SK-N-SH (cell line): ENCODE measurements around the gene IL2RG. TPM values are rescaled to one million over a fixed set of nuclear protein-coding genes. Genes with fewer than 3 reads are reported as not detected.

Experiments
- CTCF ChIA-PET: fragments of 300-600, 350-600 bp; formaldehyde crosslinking; extraction: SDS; loops from one replicate; lab custom pipeline; 2021; lab: Yijun Ruan, JAX
- POLR2A ChIA-PET: fragments of 350-600 bp; sonication (Branson Sonifier 250); formaldehyde crosslinking; extraction: SDS; loops from one replicate; lab custom pipeline; 2020; ENCODE audit warnings: antibody characterized with exemption, inconsistent platforms; lab: Yijun Ruan, JAX
- DNase-seq: peaks from one replicate; pipeline ENCODE4 v3.0.0; 2012
- H2AFZ ChIP-seq: fragments of 200-600 bp; sonication (generic); 2 replicates; pipeline ENCODE4 v1.8.1; 2016; ENCODE audit warnings: antibody characterized with exemption, mild to moderate bottlenecking, low read depth
- H3F3A ChIP-seq: fragments of 200-600 bp; sonication (generic); replicated peaks from 2 replicates; pipeline ENCODE3; 2016; ENCODE audit warnings: antibody characterized with exemption, mild to moderate bottlenecking; ENCODE audit not compliant: insufficient read depth
- H3K27ac ChIP-seq, 2 experiments: fragments of 200-500 bp in 1 of 2; fragments of 200-600 bp in 1 of 2; sonication (Bioruptor generic) in 1 of 2; sonication (generic), shearing (Covaris generic) in 1 of 2; 2 replicates each; pipeline versions ENCODE4 v1.5.1 to v1.6.1; 2014 to 2016; ENCODE audit warnings: low read depth in 2 of 2, inconsistent platforms in 1 of 2, low read length in 1 of 2, mild to moderate bottlenecking in 1 of 2, mixed read lengths in 1 of 2
- H3K27me3 ChIP-seq: fragments of 200-600 bp; sonication (generic), shearing (Covaris generic); 2 replicates; pipeline ENCODE4 v1.6.1; 2016; ENCODE audit warnings: mixed run types; ENCODE audit not compliant: insufficient read depth
- H3K36me3 ChIP-seq, 2 experiments: fragments of 200-500 bp in 1 of 2; fragments of 200-600 bp in 1 of 2; sonication (Bioruptor generic) in 1 of 2; sonication (generic) in 1 of 2; replicated peaks in 1 of 2; 2 replicates each; pipeline versions ENCODE3 to v1.5.1; 2014 to 2016; ENCODE audit warnings: low read length in 1 of 2, mild to moderate bottlenecking in 1 of 2; ENCODE audit not compliant: insufficient read depth in 2 of 2, control insufficient read depth in 1 of 2
- H3K4me1 ChIP-seq, 2 experiments: fragments of 200-500 bp in 1 of 2; fragments of 200-600 bp in 1 of 2; sonication (Bioruptor generic) in 1 of 2; sonication (generic), shearing (Covaris generic) in 1 of 2; 2 replicates each; pipeline versions ENCODE4 v1.5.1 to v1.6.1; 2014 to 2016; ENCODE audit warnings: low read depth in 1 of 2, low read length in 1 of 2, mixed run types in 1 of 2; ENCODE audit not compliant: insufficient read depth in 2 of 2, control insufficient read depth in 1 of 2
- H3K4me2 ChIP-seq: fragments of 200-600 bp; sonication (generic), shearing (Covaris generic); 2 replicates; pipeline ENCODE4 v1.6.1; 2017; ENCODE audit warnings: mixed run types
- H3K4me3 ChIP-seq, 2 experiments: fragments of 200-500 bp in 1 of 2; fragments of 200-600 bp in 1 of 2; sonication (Bioruptor generic) in 1 of 2; sonication (generic), shearing (Covaris generic) in 1 of 2; 2 replicates each; pipeline versions ENCODE4 v1.5.1 to v1.8.1; 2014 to 2016; ENCODE audit warnings: low read depth in 2 of 2, inconsistent platforms in 1 of 2, low read length in 1 of 2, mild to moderate bottlenecking in 1 of 2, mixed read lengths in 1 of 2, moderate library complexity in 1 of 2
- H3K79me2 ChIP-seq: fragments of 200-600 bp; sonication (generic); 2 replicates; pipeline ENCODE4 v1.8.1; 2017; ENCODE audit warnings: mild to moderate bottlenecking; ENCODE audit not compliant: insufficient read depth
- H3K9ac ChIP-seq: fragments of 200-600 bp; sonication (generic); 2 replicates; pipeline ENCODE4 v1.6.1; 2017; ENCODE audit warnings: mixed run types
- H3K9me2 ChIP-seq: fragments of 200-600 bp; sonication (generic); 2 replicates; pipeline ENCODE4 v1.6.1; 2017; ENCODE audit warnings: mixed run types
- H3K9me3 ChIP-seq: fragments of 200-600 bp; sonication (generic); 2 replicates; pipeline ENCODE4 v1.6.1; 2017; ENCODE audit warnings: mixed run types, mild to moderate bottlenecking, moderate library complexity
- H4K20me1 ChIP-seq: fragments of 200-600 bp; sonication (generic); 2 replicates; pipeline ENCODE4 v1.6.1; 2017; ENCODE audit warnings: mild to moderate bottlenecking, mixed run types; ENCODE audit not compliant: insufficient read depth
- EP300 ChIP-seq, 2 experiments: IDR thresholded peaks; 2 replicates each; pipeline versions ENCODE4 v1.4.0 to v1.6.1; 2012; ENCODE audit warnings: borderline replicate concordance in 1 of 2, low read depth in 1 of 2, low read length in 1 of 2
- FOXJ3 ChIP-seq: sonication (generic); formaldehyde crosslinking; IDR thresholded peaks from 2 replicates; pipeline ENCODE4 v1.5.1; 2020; ENCODE audit warnings: mild to moderate bottlenecking, missing genetic modification reagents
- GABPA ChIP-seq: IDR thresholded peaks from 2 replicates; pipeline ENCODE4 v1.4.0; 2012; ENCODE audit warnings: low read depth, mild to moderate bottlenecking
- MAX ChIP-seq: IDR thresholded peaks from 2 replicates; pipeline ENCODE4 v1.4.0; 2012; ENCODE audit warnings: low read depth
- MXI1 ChIP-seq: IDR thresholded peaks from 2 replicates; pipeline ENCODE4 v1.6.1; 2012; ENCODE audit warnings: mild to moderate bottlenecking, low read depth, low read length, improper control_type of control experiment
- NRF1 ChIP-seq: IDR thresholded peaks from 2 replicates; pipeline ENCODE4 v1.6.1; 2012; ENCODE audit warnings: low read depth, mild to moderate bottlenecking, low read length
- POLR2AphosphoS5 ChIP-seq: IDR thresholded peaks from 2 replicates; pipeline ENCODE4 v1.6.1; 2012; ENCODE audit warnings: low read depth, low read length
- ZBTB33 ChIP-seq: IDR thresholded peaks from 2 replicates; pipeline ENCODE4 v1.4.0; 2012; ENCODE audit warnings: low read depth, borderline replicate concordance
- WGBS: methylation state at CpG from one replicate; pipeline ENCODE4 v1.1.6; 2017; ENCODE audit warnings: low lambda C conversion rate; 5-methylcytosine and 5-hydroxymethylcytosine counted together
- polyA plus RNA-seq, 3 experiments: library from polyadenylated mRNA; depleted of rRNA; stranded (reverse); fragments of >200 nt; gene quantifications; 2 replicates each; pipeline ENCODE4 v1.2.3, GENCODE V29; 2012
- TF ChIP-seq, protein P1 (sequence below): fragments of 150-350 bp; IDR thresholded peaks from 2 replicates; pipeline ENCODE4 v1.6.1; 2017; ENCODE audit warnings: antibody characterized with exemption, low read length, low read depth, borderline replicate concordance

IL2RG gene
- polyA plus RNA-seq, 1 of the 3 experiments (the other 2 are of a cell fraction): not detected

GRCh38 chrX:71095981-71096759, 15.2 kb downstream of the IL2RG start (continued):
- TF ChIP-seq, protein P1, sequence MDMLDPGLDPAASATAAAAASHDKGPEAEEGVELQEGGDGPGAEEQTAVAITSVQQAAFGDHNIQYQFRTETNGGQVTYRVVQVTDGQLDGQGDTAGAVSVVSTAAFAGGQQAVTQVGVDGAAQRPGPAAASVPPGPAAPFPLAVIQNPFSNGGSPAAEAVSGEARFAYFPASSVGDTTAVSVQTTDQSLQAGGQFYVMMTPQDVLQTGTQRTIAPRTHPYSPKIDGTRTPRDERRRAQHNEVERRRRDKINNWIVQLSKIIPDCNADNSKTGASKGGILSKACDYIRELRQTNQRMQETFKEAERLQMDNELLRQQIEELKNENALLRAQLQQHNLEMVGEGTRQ: no peak
- TF ChIP-seq FOXJ3 (CRISPR knock-in tag): no peak

DNA sequence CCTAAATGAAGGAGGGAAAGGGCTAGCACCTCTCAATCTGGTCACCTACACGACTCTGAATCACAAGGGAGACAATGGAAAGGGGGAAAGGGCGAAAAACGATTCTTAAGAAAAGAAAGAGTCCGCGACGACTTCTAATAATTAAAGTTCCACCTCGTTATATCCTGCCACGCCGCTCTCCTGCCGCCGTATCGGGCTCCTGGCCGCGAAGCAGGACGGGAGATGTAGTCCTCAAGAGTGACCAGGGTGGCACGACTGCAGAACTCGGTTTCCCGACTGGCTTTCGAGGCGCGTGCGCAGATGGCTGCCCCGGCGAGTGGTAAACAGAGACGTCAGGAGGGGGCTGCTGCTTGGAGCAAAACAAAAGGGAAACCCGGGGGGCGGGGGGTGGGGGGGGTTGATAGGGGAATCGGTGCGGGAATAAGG, 15.8 kb downstream of the IL2RG start, which contains the start of gene FOXO4:
FOXO4 (plus strand) TSS at position 297 of the 426 bp plus-strand sequence. CDS start 678 bp downstream, outside the sequence.
- Histone ChIP-seq H3K9me3 (no peaks in the 10 kb centered on the region), H3K9me2 (no peaks in the 10 kb centered on the region), H3K9ac (peak within 1 kb of the TSS; percentile 53; the same call in 1 of the 2 replicates), H3K27ac (peak within 1 kb of the TSS in 1 of 2 experiments; percentile 17; a peak in 1 of 4 replicates), H3F3A (no peaks in the 10 kb centered on the region), H3K27me3 (peaks cover 5% of the 10 kb centered on the region; the same call in 1 of the 2 replicates), H3K4me2 (peak within 1 kb of the TSS; percentile 94), H2AFZ (peak within 1 kb of the TSS; percentile 98), H3K4me3 (peak within 1 kb of the TSS; percentile 69 to 77), H3K36me3 (no peaks in the 10 kb centered on the region), H3K4me1 (peaks cover 0 to 16% of the 10 kb centered on the region in 2 experiments; a peak in 1 of 4 replicates), H4K20me1 (no peaks in the 10 kb centered on the region), H3K79me2 (no peaks in the 10 kb centered on the region)
- TF ChIP-seq MAX (peak; percentile 77; the same call in 1 of the 2 replicates), MXI1 (peak; percentile 36; the same call in 1 of the 2 replicates), ZBTB33 (no peak), FOXJ3 (CRISPR knock-in tag) (no peak), EP300 (IDR thresholded peaks at IDR 0.05; ENCODE audit: borderline replicate concordance in 1 of 2, low read depth in 1 of 2, low read length in 1 of 2) (no peak), GABPA (peak; percentile 42), NRF1 (peak; percentile 73), POLR2AphosphoS5 (0 out of 2 replicates have a peak, but pooled peaks have one; percentile 57)
- DNase-seq: peak; percentile 91
- 2% methylated on average over 27 of the region's 29 CpGs for WGBS
- POLR2A ChIA-PET: interaction anchor here (0.9 kb wide), 1 partner anchor 23 kb away, joined by 4 read pairs; the partner anchor contains the start of gene MED12
- CTCF ChIA-PET: interaction anchor here (1.0 to 2.6 kb wide), 2 partner anchors 22 to 34 kb away, joined by 3 to 13 read pairs; no protein-coding TSS in a partner anchor
